PFSK-1 (cell line): ENCODE measurements around the gene UGT1A6.

Source experiments
- FOXP2 ChIP-seq: optimal IDR thresholded peaks from 2 replicates; pipeline ENCODE3; 2011; ENCODE audit warnings: borderline replicate concordance, control low read depth, inconsistent platforms; ENCODE audit not compliant: insufficient read depth; ENCODE audit errors: extremely low read length, extremely low read depth
- POLR2AphosphoS5 ChIP-seq: IDR thresholded peaks from 2 replicates; pipeline ENCODE4 v1.6.1; 2012; ENCODE audit warnings: low read depth, mild to moderate bottlenecking, control low read depth, low read length, moderate library complexity
- REST ChIP-seq, 2 experiments: IDR thresholded peaks; 2 replicates each; pipeline versions ENCODE4 v1.6.1 to v1.8.0; 2011 to 2012; ENCODE audit warnings: low read depth in 2 of 2, low read length in 2 of 2, control low read depth in 1 of 2, inconsistent platforms in 1 of 2, mild to moderate bottlenecking in 1 of 2, moderate library complexity in 1 of 2; ENCODE audit not compliant: insufficient read depth in 1 of 2
- SIN3A ChIP-seq: IDR thresholded peaks from 2 replicates; pipeline ENCODE4 v1.6.1; 2012; ENCODE audit warnings: mild to moderate bottlenecking, low read length, moderate library complexity, borderline replicate concordance; ENCODE audit not compliant: insufficient read depth
- TAF1 ChIP-seq: IDR thresholded peaks from 2 replicates; pipeline ENCODE4 v1.6.1; 2012; ENCODE audit warnings: low read length, control low read depth, borderline replicate concordance; ENCODE audit not compliant: insufficient read depth

UGT1A6 gene

GRCh38 chr2:233698740-233699139 lies 6.0 kb downstream of the UGT1A6 start:
- no peak for TF ChIP-seq FOXP2
- no peak for TF ChIP-seq TAF1
- TF ChIP-seq SIN3A, result no peak
- TF ChIP-seq REST (IDR thresholded peaks at IDR 0.05; ENCODE audit: insufficient read depth in 1 of 2, low read depth in 2 of 2, low read length in 2 of 2), result no peak
- no peak for TF ChIP-seq POLR2AphosphoS5

GRCh38 chr2:233699424-233700027 lies 6.8 kb downstream of the UGT1A6 start:
- TF ChIP-seq REST (IDR thresholded peaks at IDR 0.05; ENCODE audit: insufficient read depth in 1 of 2, low read depth in 2 of 2, low read length in 2 of 2) (no peak), SIN3A (no peak), POLR2AphosphoS5 (no peak), FOXP2 (no peak), TAF1 (no peak)

GRCh38 chr2:233700028-233700635 lies 7.4 kb downstream of the UGT1A6 start:
- TF ChIP-seq REST (IDR thresholded peaks at IDR 0.05; ENCODE audit: insufficient read depth in 1 of 2, low read depth in 2 of 2, low read length in 2 of 2) (no peak), TAF1 (no peak), FOXP2 (no peak), POLR2AphosphoS5 (no peak), SIN3A (no peak)

- no peak for TF ChIP-seq FOXP2
- no peak for TF ChIP-seq SIN3A
Measured at GRCh38 chr2:233702238-233702637, 9.5 kb downstream of the UGT1A6 start.

- TF ChIP-seq REST (IDR thresholded peaks at IDR 0.05; ENCODE audit: insufficient read depth in 1 of 2, low read depth in 2 of 2, low read length in 2 of 2) (no peak), TAF1 (no peak), POLR2AphosphoS5 (no peak), SIN3A (no peak), FOXP2 (no peak)
Measured at GRCh38 chr2:233705911-233706506, 13.3 kb downstream of the UGT1A6 start.
